PFSK-1 (cell line): ENCODE data around the gene SLC8A3.

Experiments
- FOXP2 ChIP-seq: optimal IDR thresholded peaks from 2 replicates; pipeline ENCODE3; 2011; ENCODE audit warnings: borderline replicate concordance, control low read depth, inconsistent platforms; ENCODE audit not compliant: insufficient read depth; ENCODE audit errors: extremely low read length, extremely low read depth
- POLR2AphosphoS5 ChIP-seq: IDR thresholded peaks from 2 replicates; pipeline ENCODE4 v1.6.1; 2012; ENCODE audit warnings: low read depth, mild to moderate bottlenecking, control low read depth, low read length, moderate library complexity
- SIN3A ChIP-seq: IDR thresholded peaks from 2 replicates; pipeline ENCODE4 v1.6.1; 2012; ENCODE audit warnings: mild to moderate bottlenecking, low read length, moderate library complexity, borderline replicate concordance; ENCODE audit not compliant: insufficient read depth
- TAF1 ChIP-seq: IDR thresholded peaks from 2 replicates; pipeline ENCODE4 v1.6.1; 2012; ENCODE audit warnings: low read length, control low read depth, borderline replicate concordance; ENCODE audit not compliant: insufficient read depth
- TF ChIP-seq, protein P1 (sequence below), 2 experiments: IDR thresholded peaks; 2 replicates each; pipeline versions ENCODE4 v1.6.1 to v1.8.0; 2011 to 2012; ENCODE audit warnings: low read depth in 2 of 2, low read length in 2 of 2, control low read depth in 1 of 2, inconsistent platforms in 1 of 2, mild to moderate bottlenecking in 1 of 2, moderate library complexity in 1 of 2; ENCODE audit not compliant: insufficient read depth in 1 of 2

Gene SLC8A3

DNA sequence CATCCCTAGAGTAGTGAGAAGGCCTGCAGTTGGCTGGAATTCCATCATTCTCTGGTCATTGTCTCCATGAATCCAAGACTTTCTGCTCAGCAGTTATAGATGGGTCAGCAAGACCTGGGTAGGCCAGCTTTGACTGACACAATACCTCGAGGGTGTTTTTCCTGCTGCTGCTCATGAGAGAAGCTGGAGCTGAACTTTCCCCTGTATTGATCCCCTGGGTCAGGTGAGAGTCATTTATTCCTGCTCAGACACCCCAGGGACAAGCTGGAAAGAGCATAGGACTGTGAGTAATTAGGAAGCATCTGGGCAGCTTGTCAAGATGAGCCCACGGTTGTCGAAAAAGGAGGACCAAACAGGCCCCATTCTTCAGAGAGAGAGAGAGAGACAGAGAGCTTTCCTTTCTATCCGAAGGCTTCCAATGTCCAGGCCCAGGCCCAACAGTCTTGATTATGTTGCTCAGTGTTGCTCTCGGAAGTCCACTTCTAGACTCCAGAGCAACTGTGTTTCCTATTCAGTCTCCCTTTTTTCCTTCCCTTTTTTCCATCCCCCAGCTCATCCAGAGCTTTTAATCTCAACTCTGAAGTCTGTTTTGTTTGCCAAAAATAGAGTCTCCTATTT, 131.1 kb downstream of the SLC8A3 start:
- TF ChIP-seq FOXP2 (no peak), POLR2AphosphoS5 (no peak)

DNA sequence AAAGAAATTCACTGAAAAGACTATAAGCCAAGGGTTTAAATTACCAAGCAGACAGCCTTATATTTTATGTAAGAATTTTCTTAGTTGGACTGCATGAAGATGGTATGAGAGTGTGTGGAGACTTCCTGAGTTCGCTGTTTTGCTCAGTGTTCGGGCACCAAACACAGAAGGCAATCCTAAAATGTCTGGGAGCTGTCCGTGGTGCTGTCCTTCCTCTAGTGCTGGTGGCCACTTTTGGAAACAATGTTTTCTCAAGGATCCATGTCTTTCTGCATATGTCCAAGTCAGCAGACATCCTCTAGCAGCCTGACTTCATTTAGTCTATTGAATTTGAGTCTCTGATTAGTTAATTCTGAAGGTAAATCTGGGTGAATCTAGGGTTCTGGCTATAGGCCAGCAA, 135.8 kb downstream of the SLC8A3 start:
- no peak for TF ChIP-seq SIN3A
- TF ChIP-seq FOXP2, result no peak
- no peak for TF ChIP-seq POLR2AphosphoS5
- TF ChIP-seq, protein P1, sequence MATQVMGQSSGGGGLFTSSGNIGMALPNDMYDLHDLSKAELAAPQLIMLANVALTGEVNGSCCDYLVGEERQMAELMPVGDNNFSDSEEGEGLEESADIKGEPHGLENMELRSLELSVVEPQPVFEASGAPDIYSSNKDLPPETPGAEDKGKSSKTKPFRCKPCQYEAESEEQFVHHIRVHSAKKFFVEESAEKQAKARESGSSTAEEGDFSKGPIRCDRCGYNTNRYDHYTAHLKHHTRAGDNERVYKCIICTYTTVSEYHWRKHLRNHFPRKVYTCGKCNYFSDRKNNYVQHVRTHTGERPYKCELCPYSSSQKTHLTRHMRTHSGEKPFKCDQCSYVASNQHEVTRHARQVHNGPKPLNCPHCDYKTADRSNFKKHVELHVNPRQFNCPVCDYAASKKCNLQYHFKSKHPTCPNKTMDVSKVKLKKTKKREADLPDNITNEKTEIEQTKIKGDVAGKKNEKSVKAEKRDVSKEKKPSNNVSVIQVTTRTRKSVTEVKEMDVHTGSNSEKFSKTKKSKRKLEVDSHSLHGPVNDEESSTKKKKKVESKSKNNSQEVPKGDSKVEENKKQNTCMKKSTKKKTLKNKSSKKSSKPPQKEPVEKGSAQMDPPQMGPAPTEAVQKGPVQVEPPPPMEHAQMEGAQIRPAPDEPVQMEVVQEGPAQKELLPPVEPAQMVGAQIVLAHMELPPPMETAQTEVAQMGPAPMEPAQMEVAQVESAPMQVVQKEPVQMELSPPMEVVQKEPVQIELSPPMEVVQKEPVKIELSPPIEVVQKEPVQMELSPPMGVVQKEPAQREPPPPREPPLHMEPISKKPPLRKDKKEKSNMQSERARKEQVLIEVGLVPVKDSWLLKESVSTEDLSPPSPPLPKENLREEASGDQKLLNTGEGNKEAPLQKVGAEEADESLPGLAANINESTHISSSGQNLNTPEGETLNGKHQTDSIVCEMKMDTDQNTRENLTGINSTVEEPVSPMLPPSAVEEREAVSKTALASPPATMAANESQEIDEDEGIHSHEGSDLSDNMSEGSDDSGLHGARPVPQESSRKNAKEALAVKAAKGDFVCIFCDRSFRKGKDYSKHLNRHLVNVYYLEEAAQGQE (IDR thresholded peaks at IDR 0.05; ENCODE audit: insufficient read depth in 1 of 2, low read depth in 2 of 2, low read length in 2 of 2), result peak; percentile 91 to 97
- no peak for TF ChIP-seq TAF1

DNA sequence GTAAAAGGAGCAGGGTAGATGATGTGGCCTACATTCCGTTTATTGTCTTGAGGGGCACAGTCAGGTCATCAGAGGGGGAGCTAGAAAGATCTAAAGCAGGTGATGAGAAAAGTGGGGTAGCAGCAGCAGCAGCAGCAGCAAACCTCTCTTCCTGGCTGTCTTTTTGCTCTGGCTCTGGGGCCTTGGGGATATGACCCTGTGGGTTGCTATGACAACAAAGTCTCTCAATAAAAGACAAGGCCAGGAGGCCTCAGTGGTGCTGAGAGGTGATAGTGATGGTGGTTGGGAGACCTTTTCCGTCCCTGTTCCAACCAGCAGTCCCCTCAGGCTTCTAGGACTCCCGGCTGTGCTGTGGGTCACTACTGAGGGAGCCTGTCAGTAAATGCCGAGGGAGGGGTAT, 138.6 kb downstream of the SLC8A3 start:
- TF ChIP-seq FOXP2 (no peak), POLR2AphosphoS5 (no peak), SIN3A (no peak), TAF1 (no peak)
- TF ChIP-seq, protein P1 (IDR thresholded peaks at IDR 0.05; ENCODE audit: insufficient read depth in 1 of 2, low read depth in 2 of 2, low read length in 2 of 2), result no peak

DNA sequence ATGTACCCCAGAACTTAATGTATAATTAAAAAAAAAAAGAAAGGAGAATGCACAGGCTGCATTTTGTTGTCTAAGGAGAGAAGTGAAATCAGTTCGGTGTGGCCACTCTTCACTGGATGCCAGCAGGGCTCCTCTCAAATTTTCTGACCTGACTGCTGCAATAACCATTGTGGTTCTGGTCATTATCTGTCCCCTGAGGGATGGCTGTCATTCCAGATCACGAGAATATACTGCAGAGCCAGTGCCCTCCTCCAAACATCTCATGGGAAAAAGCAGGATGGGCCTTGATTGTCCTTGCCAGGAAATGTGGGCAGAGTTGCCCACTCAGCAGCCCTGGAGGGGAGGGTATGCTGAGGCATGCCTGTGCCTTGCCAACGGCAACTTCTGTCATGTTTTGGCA, 139.1 kb downstream of the SLC8A3 start:
- TF ChIP-seq, protein P1 (IDR thresholded peaks at IDR 0.05; ENCODE audit: insufficient read depth in 1 of 2, low read depth in 2 of 2, low read length in 2 of 2), result no peak
- TF ChIP-seq POLR2AphosphoS5, result no peak
- no peak for TF ChIP-seq SIN3A
- TF ChIP-seq FOXP2, result no peak
- TF ChIP-seq TAF1, result no peak

DNA sequence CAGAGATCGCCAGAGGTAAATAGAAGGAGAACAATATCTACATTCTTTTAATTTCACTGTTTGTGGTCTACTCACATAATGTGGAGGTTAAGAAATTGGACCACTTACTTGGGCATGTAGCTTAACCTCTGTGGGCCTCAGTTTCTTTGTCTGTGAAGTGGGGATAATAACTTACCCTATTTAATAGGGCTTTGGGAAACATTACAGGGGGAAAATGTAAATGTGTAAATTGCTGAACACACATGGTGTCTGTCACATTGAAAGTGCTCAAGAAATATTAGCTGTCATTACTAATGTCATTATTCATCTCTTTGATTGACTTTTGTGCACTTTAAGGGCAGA, 140.5 kb downstream of the SLC8A3 start:
- TF ChIP-seq TAF1 (no peak), FOXP2 (no peak), POLR2AphosphoS5 (no peak), SIN3A (no peak)
- TF ChIP-seq, protein P1 (IDR thresholded peaks at IDR 0.05; ENCODE audit: insufficient read depth in 1 of 2, low read depth in 2 of 2, low read length in 2 of 2), result no peak
